ENCODE results near the gene TRIM15. TPM values are rescaled to one million over a fixed set of nuclear protein-coding genes. Genes with fewer than 3 reads are reported as not detected.

The TRIM15 gene
- total RNA-seq, 1 experiment from 2014 or later, result 0.35 TPM

DNA sequence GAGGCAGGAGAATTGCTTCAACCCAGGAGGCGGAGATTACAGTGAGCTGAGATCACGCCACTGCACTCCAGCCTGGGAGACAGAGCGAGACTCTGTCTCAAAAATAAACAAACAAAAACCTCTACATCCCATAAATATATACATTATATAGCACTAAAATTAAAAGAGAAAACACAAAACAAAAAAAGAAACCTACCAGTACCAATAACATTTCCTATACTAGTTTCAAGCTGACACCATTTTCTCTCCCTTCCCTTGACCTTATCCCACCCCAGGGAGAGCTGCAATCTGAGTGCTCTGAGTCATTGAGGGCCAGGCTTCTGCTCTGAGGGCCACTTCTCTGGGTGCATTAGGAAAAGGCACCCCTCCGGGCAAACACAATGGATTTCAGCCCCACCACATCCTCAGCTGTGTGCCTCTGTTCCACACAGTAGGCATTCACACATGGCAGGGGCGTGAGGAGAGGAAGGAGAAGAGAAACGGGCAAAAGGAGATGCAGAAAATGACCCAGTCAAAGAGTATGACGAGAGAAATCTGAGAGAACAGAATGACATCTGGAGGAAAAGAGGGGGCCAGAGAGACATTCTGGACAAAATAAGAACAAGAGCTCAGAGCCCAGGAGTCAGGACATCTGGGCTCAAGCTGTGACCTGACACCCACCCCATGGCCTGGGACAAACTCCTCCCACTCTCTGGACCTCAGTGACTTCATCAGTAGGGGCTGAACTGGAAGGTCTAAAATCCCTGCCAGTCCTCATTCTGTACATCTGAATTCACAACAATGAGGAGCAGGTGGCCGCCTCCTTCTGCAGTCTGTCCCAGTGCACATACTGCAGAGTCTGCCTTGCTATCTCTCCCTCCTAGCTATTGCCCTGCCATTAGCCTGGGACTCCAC, 31.7 kb downstream of the TRIM15 start:
- ChIA-PET CTCF (interaction anchor here (1.1 to 1.4 kb wide), 2 partner anchors 24 to 64 kb away, joined by 4 to 5 read pairs; no protein-coding TSS in a partner anchor), POLR2A (no interaction called here)
- ATAC-seq (no peak), DNase-seq (ENCODE audit: low spot score) (no peak)
- Mint-ChIP-seq H3K27ac (no peak overlapping the region), H3K4me3 (no peak overlapping the region), H3K4me1 (0 out of 2 replicates have a peak, but pooled peaks cover under 1% of the 10 kb centered on the region), H3K9me3 (no peaks in the 10 kb centered on the region), H3K36me3 (peaks cover 44% of the 10 kb centered on the region), H3K27me3 (ENCODE audit: low read depth) (no peaks in the 10 kb centered on the region)
- TF ChIP-seq, protein P1, sequence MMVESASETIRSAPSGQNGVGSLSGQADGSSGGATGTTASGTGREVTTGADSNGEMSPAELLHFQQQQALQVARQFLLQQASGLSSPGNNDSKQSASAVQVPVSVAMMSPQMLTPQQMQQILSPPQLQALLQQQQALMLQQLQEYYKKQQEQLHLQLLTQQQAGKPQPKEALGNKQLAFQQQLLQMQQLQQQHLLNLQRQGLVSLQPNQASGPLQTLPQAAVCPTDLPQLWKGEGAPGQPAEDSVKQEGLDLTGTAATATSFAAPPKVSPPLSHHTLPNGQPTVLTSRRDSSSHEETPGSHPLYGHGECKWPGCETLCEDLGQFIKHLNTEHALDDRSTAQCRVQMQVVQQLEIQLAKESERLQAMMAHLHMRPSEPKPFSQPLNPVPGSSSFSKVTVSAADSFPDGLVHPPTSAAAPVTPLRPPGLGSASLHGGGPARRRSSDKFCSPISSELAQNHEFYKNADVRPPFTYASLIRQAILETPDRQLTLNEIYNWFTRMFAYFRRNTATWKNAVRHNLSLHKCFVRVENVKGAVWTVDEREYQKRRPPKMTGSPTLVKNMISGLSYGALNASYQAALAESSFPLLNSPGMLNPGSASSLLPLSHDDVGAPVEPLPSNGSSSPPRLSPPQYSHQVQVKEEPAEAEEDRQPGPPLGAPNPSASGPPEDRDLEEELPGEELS (CRISPR knock-in tag; IDR thresholded peaks at IDR 0.05), result no peak
- TF ChIP-seq ZNF671 (CRISPR knock-in tag; IDR thresholded peaks at IDR 0.05) (no peak), ZNF423 (CRISPR knock-in tag; IDR thresholded peaks at IDR 0.05) (no peak), NFATC4 (CRISPR knock-in tag; IDR thresholded peaks at IDR 0.05) (no peak), EMX1 (CRISPR knock-in tag; IDR thresholded peaks at IDR 0.05) (no peak), PRRX2 (CRISPR knock-in tag; IDR thresholded peaks at IDR 0.05) (no peak), NR2C2 (CRISPR knock-in tag; IDR thresholded peaks at IDR 0.05) (no peak), HMGA2 (CRISPR knock-in tag; IDR thresholded peaks at IDR 0.05) (no peak), ETV6 (CRISPR knock-in tag; IDR thresholded peaks at IDR 0.05) (no peak), FOXP1 (CRISPR knock-in tag; IDR thresholded peaks at IDR 0.05; ENCODE audit: borderline replicate concordance) (no peak), ZNF317 (CRISPR knock-in tag; IDR thresholded peaks at IDR 0.05; ENCODE audit: borderline replicate concordance, low read depth) (no peak), JUN (CRISPR knock-in tag; IDR thresholded peaks at IDR 0.05) (no peak)
- TF ChIP-seq, protein P2, sequence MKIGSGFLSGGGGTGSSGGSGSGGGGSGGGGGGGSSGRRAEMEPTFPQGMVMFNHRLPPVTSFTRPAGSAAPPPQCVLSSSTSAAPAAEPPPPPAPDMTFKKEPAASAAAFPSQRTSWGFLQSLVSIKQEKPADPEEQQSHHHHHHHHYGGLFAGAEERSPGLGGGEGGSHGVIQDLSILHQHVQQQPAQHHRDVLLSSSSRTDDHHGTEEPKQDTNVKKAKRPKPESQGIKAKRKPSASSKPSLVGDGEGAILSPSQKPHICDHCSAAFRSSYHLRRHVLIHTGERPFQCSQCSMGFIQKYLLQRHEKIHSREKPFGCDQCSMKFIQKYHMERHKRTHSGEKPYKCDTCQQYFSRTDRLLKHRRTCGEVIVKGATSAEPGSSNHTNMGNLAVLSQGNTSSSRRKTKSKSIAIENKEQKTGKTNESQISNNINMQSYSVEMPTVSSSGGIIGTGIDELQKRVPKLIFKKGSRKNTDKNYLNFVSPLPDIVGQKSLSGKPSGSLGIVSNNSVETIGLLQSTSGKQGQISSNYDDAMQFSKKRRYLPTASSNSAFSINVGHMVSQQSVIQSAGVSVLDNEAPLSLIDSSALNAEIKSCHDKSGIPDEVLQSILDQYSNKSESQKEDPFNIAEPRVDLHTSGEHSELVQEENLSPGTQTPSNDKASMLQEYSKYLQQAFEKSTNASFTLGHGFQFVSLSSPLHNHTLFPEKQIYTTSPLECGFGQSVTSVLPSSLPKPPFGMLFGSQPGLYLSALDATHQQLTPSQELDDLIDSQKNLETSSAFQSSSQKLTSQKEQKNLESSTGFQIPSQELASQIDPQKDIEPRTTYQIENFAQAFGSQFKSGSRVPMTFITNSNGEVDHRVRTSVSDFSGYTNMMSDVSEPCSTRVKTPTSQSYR (CRISPR knock-in tag; IDR thresholded peaks at IDR 0.05), result no peak
- TF ChIP-seq, protein P3, sequence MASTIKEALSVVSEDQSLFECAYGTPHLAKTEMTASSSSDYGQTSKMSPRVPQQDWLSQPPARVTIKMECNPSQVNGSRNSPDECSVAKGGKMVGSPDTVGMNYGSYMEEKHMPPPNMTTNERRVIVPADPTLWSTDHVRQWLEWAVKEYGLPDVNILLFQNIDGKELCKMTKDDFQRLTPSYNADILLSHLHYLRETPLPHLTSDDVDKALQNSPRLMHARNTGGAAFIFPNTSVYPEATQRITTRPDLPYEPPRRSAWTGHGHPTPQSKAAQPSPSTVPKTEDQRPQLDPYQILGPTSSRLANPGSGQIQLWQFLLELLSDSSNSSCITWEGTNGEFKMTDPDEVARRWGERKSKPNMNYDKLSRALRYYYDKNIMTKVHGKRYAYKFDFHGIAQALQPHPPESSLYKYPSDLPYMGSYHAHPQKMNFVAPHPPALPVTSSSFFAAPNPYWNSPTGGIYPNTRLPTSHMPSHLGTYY (CRISPR knock-in tag; IDR thresholded peaks at IDR 0.05), result no peak
- TF ChIP-seq, protein P4, sequence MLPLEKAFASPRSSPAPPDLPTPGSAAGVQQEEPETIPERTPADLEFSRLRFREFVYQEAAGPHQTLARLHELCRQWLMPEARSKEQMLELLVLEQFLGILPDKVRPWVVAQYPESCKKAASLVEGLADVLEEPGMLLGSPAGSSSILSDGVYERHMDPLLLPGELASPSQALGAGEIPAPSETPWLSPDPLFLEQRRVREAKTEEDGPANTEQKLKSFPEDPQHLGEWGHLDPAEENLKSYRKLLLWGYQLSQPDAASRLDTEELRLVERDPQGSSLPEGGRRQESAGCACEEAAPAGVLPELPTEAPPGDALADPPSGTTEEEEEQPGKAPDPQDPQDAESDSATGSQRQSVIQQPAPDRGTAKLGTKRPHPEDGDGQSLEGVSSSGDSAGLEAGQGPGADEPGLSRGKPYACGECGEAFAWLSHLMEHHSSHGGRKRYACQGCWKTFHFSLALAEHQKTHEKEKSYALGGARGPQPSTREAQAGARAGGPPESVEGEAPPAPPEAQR (CRISPR knock-in tag; IDR thresholded peaks at IDR 0.05), result no peak
- TF ChIP-seq, protein P5, sequence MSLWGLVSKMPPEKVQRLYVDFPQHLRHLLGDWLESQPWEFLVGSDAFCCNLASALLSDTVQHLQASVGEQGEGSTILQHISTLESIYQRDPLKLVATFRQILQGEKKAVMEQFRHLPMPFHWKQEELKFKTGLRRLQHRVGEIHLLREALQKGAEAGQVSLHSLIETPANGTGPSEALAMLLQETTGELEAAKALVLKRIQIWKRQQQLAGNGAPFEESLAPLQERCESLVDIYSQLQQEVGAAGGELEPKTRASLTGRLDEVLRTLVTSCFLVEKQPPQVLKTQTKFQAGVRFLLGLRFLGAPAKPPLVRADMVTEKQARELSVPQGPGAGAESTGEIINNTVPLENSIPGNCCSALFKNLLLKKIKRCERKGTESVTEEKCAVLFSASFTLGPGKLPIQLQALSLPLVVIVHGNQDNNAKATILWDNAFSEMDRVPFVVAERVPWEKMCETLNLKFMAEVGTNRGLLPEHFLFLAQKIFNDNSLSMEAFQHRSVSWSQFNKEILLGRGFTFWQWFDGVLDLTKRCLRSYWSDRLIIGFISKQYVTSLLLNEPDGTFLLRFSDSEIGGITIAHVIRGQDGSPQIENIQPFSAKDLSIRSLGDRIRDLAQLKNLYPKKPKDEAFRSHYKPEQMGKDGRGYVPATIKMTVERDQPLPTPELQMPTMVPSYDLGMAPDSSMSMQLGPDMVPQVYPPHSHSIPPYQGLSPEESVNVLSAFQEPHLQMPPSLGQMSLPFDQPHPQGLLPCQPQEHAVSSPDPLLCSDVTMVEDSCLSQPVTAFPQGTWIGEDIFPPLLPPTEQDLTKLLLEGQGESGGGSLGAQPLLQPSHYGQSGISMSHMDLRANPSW (CRISPR knock-in tag; conservative IDR thresholded peaks at IDR 0.05; ENCODE audit: low read depth), result no peak
- TF ChIP-seq, protein P6, sequence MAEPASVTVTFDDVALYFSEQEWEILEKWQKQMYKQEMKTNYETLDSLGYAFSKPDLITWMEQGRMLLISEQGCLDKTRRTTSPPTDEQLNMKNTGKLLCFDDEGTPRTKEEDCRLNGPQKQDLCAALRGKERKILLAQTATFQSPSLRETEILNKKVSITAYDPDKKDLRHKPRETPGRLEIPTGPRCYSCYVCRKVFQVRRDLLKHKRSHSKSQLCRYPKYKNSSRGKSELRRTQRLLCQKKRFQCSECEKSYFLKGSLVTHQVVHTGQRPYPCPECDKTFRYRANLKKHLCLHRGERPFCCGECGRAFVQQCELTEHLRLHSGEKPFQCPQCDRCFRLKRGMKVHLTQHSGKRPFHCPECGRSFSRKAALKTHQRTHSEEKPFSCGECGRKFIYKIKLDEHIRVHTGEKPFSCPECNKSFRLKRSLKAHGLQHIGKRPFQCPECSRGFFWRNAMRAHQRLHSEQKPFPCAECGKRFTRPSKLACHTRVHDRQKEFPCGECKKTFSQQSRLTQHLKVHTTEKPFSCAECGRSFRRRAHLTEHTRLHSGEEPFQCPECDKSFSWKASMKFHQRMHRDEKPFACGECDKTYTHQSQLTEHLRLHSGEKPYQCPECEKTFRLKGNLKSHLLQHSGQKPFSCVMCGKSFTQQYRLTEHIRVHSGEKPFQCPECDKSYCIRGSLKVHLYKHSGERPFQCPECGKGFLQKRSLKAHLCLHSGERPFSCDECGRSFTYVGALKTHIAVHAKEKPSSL (CRISPR knock-in tag; conservative IDR thresholded peaks at IDR 0.05), result no peak
- TF ChIP-seq, protein P7, sequence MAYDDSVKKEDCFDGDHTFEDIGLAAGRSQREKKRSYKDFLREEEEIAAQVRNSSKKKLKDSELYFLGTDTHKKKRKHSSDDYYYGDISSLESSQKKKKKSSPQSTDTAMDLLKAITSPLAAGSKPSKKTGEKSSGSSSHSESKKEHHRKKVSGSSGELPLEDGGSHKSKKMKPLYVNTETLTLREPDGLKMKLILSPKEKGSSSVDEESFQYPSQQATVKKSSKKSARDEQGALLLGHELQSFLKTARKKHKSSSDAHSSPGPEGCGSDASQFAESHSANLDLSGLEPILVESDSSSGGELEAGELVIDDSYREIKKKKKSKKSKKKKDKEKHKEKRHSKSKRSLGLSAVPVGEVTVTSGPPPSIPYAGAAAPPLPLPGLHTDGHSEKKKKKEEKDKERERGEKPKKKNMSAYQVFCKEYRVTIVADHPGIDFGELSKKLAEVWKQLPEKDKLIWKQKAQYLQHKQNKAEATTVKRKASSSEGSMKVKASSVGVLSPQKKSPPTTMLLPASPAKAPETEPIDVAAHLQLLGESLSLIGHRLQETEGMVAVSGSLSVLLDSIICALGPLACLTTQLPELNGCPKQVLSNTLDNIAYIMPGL (CRISPR knock-in tag; IDR thresholded peaks at IDR 0.05), result no peak
